ENCODE results near the gene RNF123.
"Not testable (repeated sequence)": the region's sequence is repeated elsewhere in the genome, so short reads cannot be mapped to it uniquely, and the experiment has no call there.

DNA sequence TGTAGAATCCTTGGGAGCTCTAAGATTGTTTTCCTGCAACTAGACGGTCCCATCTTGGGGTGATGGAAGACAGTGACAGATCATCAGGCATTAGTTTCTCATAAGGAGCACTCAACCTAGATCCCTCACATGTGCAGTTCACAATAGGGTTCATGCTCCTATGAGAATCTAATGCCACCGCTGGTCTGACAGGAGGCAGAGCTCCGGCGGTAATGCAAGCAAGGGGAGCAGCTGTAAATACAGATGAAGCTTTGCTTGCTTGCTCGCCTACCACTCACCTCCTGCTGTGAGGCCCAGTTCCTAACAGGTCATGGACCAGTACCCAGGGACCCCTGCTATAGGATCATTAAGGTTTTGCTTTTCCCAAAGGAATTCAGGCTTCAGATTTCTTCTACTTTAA lies 59.5 kb downstream of the RNF123 start:
- not testable (repeated sequence) for TF ChIP-seq CTCF (IDR thresholded peaks at IDR 0.05; ENCODE audit: low read length); EZH2 (IDR thresholded peaks at IDR 0.05; ENCODE audit: borderline replicate concordance, low read length)

All from OCI-LY1 (cell line).